Body of pancreas (tissue), 4 donors: ENCODE data around the gene ATP9B.

Source experiments
- POLR2A ChIP-seq, 3 donors: fragments of 450-650 bp; IDR thresholded peaks; one replicate each; pipeline ENCODE4 v1.6.1; 2016; ENCODE audit warnings: antibody characterized with exemption in 3 of 3, mild to moderate bottlenecking in 2 of 3
- TF ChIP-seq, protein P1 (sequence below), 7 experiments: fragments of 450-650 bp in 4 of 7; fragments of 200-600 bp in 3 of 7; sonication (generic) in 3 of 7; IDR thresholded peaks; one replicate each; pipeline ENCODE4 v1.5.1; 2016 to 2019; ENCODE audit warnings: antibody characterized with exemption in 7 of 7

GRCh38 chr18:79166702-79167101 is 97.5 kb downstream of the ATP9B start:
- TF ChIP-seq, protein P1, sequence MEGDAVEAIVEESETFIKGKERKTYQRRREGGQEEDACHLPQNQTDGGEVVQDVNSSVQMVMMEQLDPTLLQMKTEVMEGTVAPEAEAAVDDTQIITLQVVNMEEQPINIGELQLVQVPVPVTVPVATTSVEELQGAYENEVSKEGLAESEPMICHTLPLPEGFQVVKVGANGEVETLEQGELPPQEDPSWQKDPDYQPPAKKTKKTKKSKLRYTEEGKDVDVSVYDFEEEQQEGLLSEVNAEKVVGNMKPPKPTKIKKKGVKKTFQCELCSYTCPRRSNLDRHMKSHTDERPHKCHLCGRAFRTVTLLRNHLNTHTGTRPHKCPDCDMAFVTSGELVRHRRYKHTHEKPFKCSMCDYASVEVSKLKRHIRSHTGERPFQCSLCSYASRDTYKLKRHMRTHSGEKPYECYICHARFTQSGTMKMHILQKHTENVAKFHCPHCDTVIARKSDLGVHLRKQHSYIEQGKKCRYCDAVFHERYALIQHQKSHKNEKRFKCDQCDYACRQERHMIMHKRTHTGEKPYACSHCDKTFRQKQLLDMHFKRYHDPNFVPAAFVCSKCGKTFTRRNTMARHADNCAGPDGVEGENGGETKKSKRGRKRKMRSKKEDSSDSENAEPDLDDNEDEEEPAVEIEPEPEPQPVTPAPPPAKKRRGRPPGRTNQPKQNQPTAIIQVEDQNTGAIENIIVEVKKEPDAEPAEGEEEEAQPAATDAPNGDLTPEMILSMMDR (IDR thresholded peaks at IDR 0.05), result no peak
- TF ChIP-seq POLR2A (IDR thresholded peaks at IDR 0.05), result no peak
